Osteoblast (primary cell): Measurements from ENCODE around the gene FBXL4. TPM values are rescaled to one million over a fixed set of nuclear protein-coding genes. Genes with fewer than 3 reads are reported as not detected.

ENCODE experiments used
- DNase-seq: peaks from one replicate; pipeline ENCODE4 v3.0.0; 2011; ENCODE audit warnings: low spot score, mixed read lengths; ENCODE audit not compliant: insufficient read length; ENCODE audit errors: missing footprints
- H2AFZ ChIP-seq: 2 replicates; pipeline ENCODE4 v1.6.0; 2011; ENCODE audit warnings: mild to moderate bottlenecking, low read length
- H3K27ac ChIP-seq: 2 replicates; pipeline ENCODE4 v1.5.1; 2011; ENCODE audit warnings: mild to moderate bottlenecking, low read depth, low read length, moderate library complexity
- H3K27me3 ChIP-seq: 2 replicates; pipeline ENCODE4 v1.6.0; 2012; ENCODE audit warnings: mild to moderate bottlenecking, control low read depth, inconsistent platforms, low read length, moderate library complexity; ENCODE audit not compliant: insufficient read depth
- H3K36me3 ChIP-seq: 2 replicates; pipeline ENCODE4 v1.5.1; 2011; ENCODE audit warnings: mild to moderate bottlenecking, low read length, control low read depth, moderate library complexity; ENCODE audit not compliant: insufficient read depth
- H3K4me1 ChIP-seq: 2 replicates; pipeline ENCODE4 v1.5.1; 2011; ENCODE audit warnings: mild to moderate bottlenecking, low read length, control low read depth, moderate library complexity; ENCODE audit not compliant: insufficient read depth
- H3K4me2 ChIP-seq: 2 replicates; pipeline ENCODE4 v1.6.0; 2011; ENCODE audit warnings: mild to moderate bottlenecking, low read length; ENCODE audit not compliant: insufficient read depth
- H3K4me3 ChIP-seq: fragments of 200-600 bp; sonication (generic); 3 replicates; pipeline ENCODE4 v1.5.1; 2012; ENCODE audit warnings: mild to moderate bottlenecking, low read length, inconsistent platforms; ENCODE audit not compliant: insufficient read depth
- H3K79me2 ChIP-seq: 2 replicates; pipeline ENCODE4 v1.6.0; 2012; ENCODE audit warnings: mild to moderate bottlenecking, low read length, control low read depth, inconsistent platforms; ENCODE audit not compliant: insufficient read depth
- H3K9me3 ChIP-seq: 2 replicates; pipeline ENCODE4 v1.5.1; 2011; ENCODE audit warnings: low read depth, low read length, control low read depth
- H4K20me1 ChIP-seq: 2 replicates; pipeline ENCODE4 v1.6.0; 2012; ENCODE audit warnings: mild to moderate bottlenecking, low read length, control low read depth; ENCODE audit not compliant: insufficient read depth
- CTCF ChIP-seq: IDR thresholded peaks from 2 replicates; pipeline ENCODE4 v1.5.1; 2011; ENCODE audit warnings: mild to moderate bottlenecking, low read depth, low read length, moderate library complexity; ENCODE audit errors: extremely low read depth
- total RNA-seq: library from RNA; depleted of rRNA; stranded (reverse); fragments of >200 nt; gene quantifications from 2 replicates; pipeline ENCODE4 v1.2.3, GENCODE V29; 2012

Gene FBXL4
- total RNA-seq, 1 donor = 18.8 TPM

GRCh38 chr6:98847416-98847778 is 100.3 kb downstream of the FBXL4 start:
- Histone ChIP-seq H3K4me2 (peak overlapping the region; percentile 48), H3K4me1 (peaks cover 6% of the 10 kb centered on the region), H3K27ac (no peak overlapping the region), H3K9me3 (no peaks in the 10 kb centered on the region), H3K79me2 (no peaks in the 10 kb centered on the region), H2AFZ (no peak overlapping the region), H3K4me3 (peak overlapping the region; percentile 28), H4K20me1 (no peaks in the 10 kb centered on the region), H3K27me3 (peaks cover 60% of the 10 kb centered on the region), H3K36me3 (no peaks in the 10 kb centered on the region)
- DNase-seq = no peak
- TF ChIP-seq CTCF = no peak

GRCh38 chr6:98846021-98846380 is 101.7 kb downstream of the FBXL4 start:
- Histone ChIP-seq H3K27ac (no peak overlapping the region), H3K9me3 (no peaks in the 10 kb centered on the region), H4K20me1 (no peaks in the 10 kb centered on the region), H3K79me2 (no peaks in the 10 kb centered on the region), H3K27me3 (peaks cover 74% of the 10 kb centered on the region), H3K4me3 (no peak overlapping the region), H3K36me3 (no peaks in the 10 kb centered on the region), H2AFZ (no peak overlapping the region), H3K4me2 (peak overlapping the region; percentile 76), H3K4me1 (peaks cover 6% of the 10 kb centered on the region)
- no peak for DNase-seq
- TF ChIP-seq CTCF = no peak

GRCh38 chr6:98845211-98846020 is 102.3 kb downstream of the FBXL4 start:
- no peak overlapping the region for H2AFZ ChIP-seq
- no peak overlapping the region for H3K27ac ChIP-seq
- no peaks in the 10 kb centered on the region for H3K36me3 ChIP-seq
- DNase-seq = peak; percentile 98
- TF ChIP-seq CTCF = peak; percentile 94
- H3K4me3 ChIP-seq = peak overlapping the region; percentile 52
- peaks cover 80% of the 10 kb centered on the region for H3K27me3 ChIP-seq
- H3K9me3 ChIP-seq = no peaks in the 10 kb centered on the region
- peak overlapping the region; percentile 76 for H3K4me2 ChIP-seq
- H3K79me2 ChIP-seq = no peaks in the 10 kb centered on the region
- peaks cover 6% of the 10 kb centered on the region for H3K4me1 ChIP-seq
- H4K20me1 ChIP-seq = no peaks in the 10 kb centered on the region

GRCh38 chr6:98844244-98845210 is 103.2 kb downstream of the FBXL4 start:
- TF ChIP-seq CTCF = no peak
- no peaks in the 10 kb centered on the region for H3K36me3 ChIP-seq
- H3K9me3 ChIP-seq = no peaks in the 10 kb centered on the region
- H4K20me1 ChIP-seq = no peaks in the 10 kb centered on the region
- peak overlapping the region; percentile 52 for H3K4me3 ChIP-seq
- H3K79me2 ChIP-seq = no peaks in the 10 kb centered on the region
- H3K4me2 ChIP-seq = peak overlapping the region; percentile 65
- DNase-seq = peak; percentile 81
- H3K27ac ChIP-seq = no peak overlapping the region
- H2AFZ ChIP-seq = no peak overlapping the region
- peaks cover 6% of the 10 kb centered on the region for H3K4me1 ChIP-seq
- H3K27me3 ChIP-seq = peaks cover 89% of the 10 kb centered on the region
